Smooth muscle cell (in vitro differentiated cells): ENCODE measurements around the gene FLT3LG. TPM values are rescaled to one million over a fixed set of nuclear protein-coding genes. Genes with fewer than 3 reads are reported as not detected.
A peak's percentile ranks its signal among the peaks of the same experiment; 100 is the strongest.

Source experiments
- DNase-seq: peaks from one replicate; lab custom pipeline; 2025; ENCODE audit not compliant: unreplicated experiment; lab: John Stamatoyannopoulos, UW
- H2AFZ ChIP-seq: fragments of 200-600 bp; sonication (generic); 2 replicates; pipeline ENCODE4 v1.6.0; 2016; ENCODE audit warnings: antibody characterized with exemption, low read depth, mild to moderate bottlenecking
- H3F3A ChIP-seq: fragments of 200-600 bp; sonication (generic); 2 replicates; pipeline ENCODE4 v1.6.0; 2017; ENCODE audit warnings: antibody characterized with exemption, low read depth
- H3K27ac ChIP-seq: fragments of 200-600 bp; sonication (generic); 2 replicates; pipeline ENCODE4 v1.5.1; 2016; ENCODE audit warnings: low read depth, mild to moderate bottlenecking
- H3K27me3 ChIP-seq: fragments of 200-600 bp; sonication (generic); 2 replicates; pipeline ENCODE4 v1.6.1; 2016; ENCODE audit warnings: low read depth, mild to moderate bottlenecking
- H3K36me3 ChIP-seq: fragments of 200-600 bp; sonication (generic); 2 replicates; pipeline ENCODE4 v1.5.1; 2016; ENCODE audit warnings: low read depth
- H3K4me1 ChIP-seq: fragments of 200-600 bp; sonication (generic); 2 replicates; pipeline ENCODE4 v1.5.1; 2016; ENCODE audit warnings: low read depth
- H3K4me2 ChIP-seq: fragments of 200-600 bp; sonication (generic); 2 replicates; pipeline ENCODE4 v1.6.0; 2016; ENCODE audit warnings: mild to moderate bottlenecking
- H3K4me3 ChIP-seq: fragments of 200-600 bp; sonication (generic); 2 replicates; pipeline ENCODE4 v1.5.1; 2016; ENCODE audit warnings: mild to moderate bottlenecking
- H3K79me2 ChIP-seq: fragments of 200-600 bp; sonication (generic); 2 replicates; pipeline ENCODE4 v1.6.0; 2016; ENCODE audit warnings: low read depth, mild to moderate bottlenecking
- H3K9ac ChIP-seq: fragments of 200-600 bp; sonication (generic); 2 replicates; pipeline ENCODE4 v1.6.0; 2016; ENCODE audit warnings: low read depth
- H3K9me3 ChIP-seq: fragments of 200-600 bp; sonication (generic); replicated peaks from 2 replicates; pipeline ENCODE4 v1.5.1; 2016; ENCODE audit warnings: low read depth
- H4K20me1 ChIP-seq: fragments of 200-600 bp; sonication (generic); 2 replicates; pipeline ENCODE4 v1.6.0; 2016; ENCODE audit warnings: low read depth
- CTCF ChIP-seq: fragments of 200-600 bp; sonication (generic); IDR thresholded peaks from 2 replicates; pipeline ENCODE4 v1.5.1; 2017; ENCODE audit warnings: borderline replicate concordance, mild to moderate bottlenecking, antibody characterized with exemption; ENCODE audit not compliant: insufficient read depth, poor library complexity, severe bottlenecking
- WGBS: methylation state at CpG from one replicate; pipeline ENCODE4 v1.1.7; 2016; ENCODE audit warnings: low lambda C conversion rate; 5-methylcytosine and 5-hydroxymethylcytosine counted together
- polyA plus RNA-seq: library from polyadenylated mRNA; unstranded; fragments of >200 nt; fragmentation: Nextera tagmentation; extraction: Ambion mirVana; gene quantifications from 2 replicates; pipeline ENCODE4 v1.2.1, GENCODE V29; 2016
- total RNA-seq: library from RNA; depleted of rRNA; stranded (reverse); fragments of >200 nt; gene quantifications from 2 replicates; pipeline ENCODE4 v1.2.3, GENCODE V29; 2014

FLT3LG gene
- total and polyA plus RNA-seq, 2 experiments from 2014 or later = 0.45 to 2.0 TPM

GRCh38 chr19:49502866-49503581 is 29.0 kb downstream of the FLT3LG start:
- Histone ChIP-seq H3F3A (peaks cover 13% of the 10 kb centered on the region), H3K79me2 (peaks cover 7% of the 10 kb centered on the region), H3K9me3 (no peaks in the 10 kb centered on the region), H2AFZ (no peak overlapping the region), H3K9ac (no peak overlapping the region), H3K27me3 (no peaks in the 10 kb centered on the region), H3K4me1 (peaks cover 13% of the 10 kb centered on the region), H3K4me2 (no peak overlapping the region), H3K36me3 (peaks cover 4% of the 10 kb centered on the region), H4K20me1 (peaks cover 23% of the 10 kb centered on the region), H3K27ac (no peak overlapping the region), H3K4me3 (no peak overlapping the region)
- 59% methylated on average over 14 of the region's 14 CpGs for WGBS
- DNase-seq = no peak
- TF ChIP-seq CTCF = peak; percentile 47

- 89% methylated on average over 9 of the region's 9 CpGs for WGBS
Measured at GRCh38 chr19:49503582-49503962, 29.6 kb downstream of the FLT3LG start.

GRCh38 chr19:49506575-49507105 is 32.6 kb downstream of the FLT3LG start:
- peak; percentile 80 for TF ChIP-seq CTCF
- no peaks in the 10 kb centered on the region for H4K20me1 ChIP-seq
- no peak overlapping the region for H2AFZ ChIP-seq
- H3K4me2 ChIP-seq = no peak overlapping the region
- peaks cover 5% of the 10 kb centered on the region for H3K4me1 ChIP-seq
- no peak overlapping the region for H3K27ac ChIP-seq
- no peak overlapping the region for H3K4me3 ChIP-seq
- H3F3A ChIP-seq = no peaks in the 10 kb centered on the region
- H3K27me3 ChIP-seq = no peaks in the 10 kb centered on the region
- no peak overlapping the region for H3K9ac ChIP-seq
- 20% methylated on average over 7 of the region's 8 CpGs for WGBS
- DNase-seq = no peak
- H3K9me3 ChIP-seq = no peaks in the 10 kb centered on the region
- no peaks in the 10 kb centered on the region for H3K36me3 ChIP-seq
- H3K79me2 ChIP-seq = no peaks in the 10 kb centered on the region

More at GRCh38 chr19:49503582-49503962, 29.6 kb downstream of the FLT3LG start:
- peaks cover 7% of the 10 kb centered on the region for H3F3A ChIP-seq
- H3K9ac ChIP-seq = no peak overlapping the region
- no peak overlapping the region for H3K27ac ChIP-seq
- H4K20me1 ChIP-seq = peaks cover 17% of the 10 kb centered on the region
- no peak overlapping the region for H3K4me3 ChIP-seq
- no peak for DNase-seq
- H3K27me3 ChIP-seq = no peaks in the 10 kb centered on the region
- H3K4me2 ChIP-seq = no peak overlapping the region
- H2AFZ ChIP-seq = no peak overlapping the region
- no peaks in the 10 kb centered on the region for H3K9me3 ChIP-seq
- H3K79me2 ChIP-seq = peaks cover 1% of the 10 kb centered on the region
- H3K36me3 ChIP-seq = no peaks in the 10 kb centered on the region
- TF ChIP-seq CTCF = no peak
- peaks cover 7% of the 10 kb centered on the region for H3K4me1 ChIP-seq
